Smooth muscle cell (in vitro differentiated cells): Measurements from ENCODE around the gene NOL4L. TPM values are rescaled to one million over a fixed set of nuclear protein-coding genes. Genes with fewer than 3 reads are reported as not detected.

ENCODE experiments used
- DNase-seq: peaks from one replicate; lab custom pipeline; 2025; ENCODE audit not compliant: unreplicated experiment; lab: John Stamatoyannopoulos, UW
- H2AFZ ChIP-seq: fragments of 200-600 bp; sonication (generic); 2 replicates; pipeline ENCODE4 v1.6.0; 2016; ENCODE audit warnings: antibody characterized with exemption, low read depth, mild to moderate bottlenecking
- H3F3A ChIP-seq: fragments of 200-600 bp; sonication (generic); 2 replicates; pipeline ENCODE4 v1.6.0; 2017; ENCODE audit warnings: antibody characterized with exemption, low read depth
- H3K27ac ChIP-seq: fragments of 200-600 bp; sonication (generic); 2 replicates; pipeline ENCODE4 v1.5.1; 2016; ENCODE audit warnings: low read depth, mild to moderate bottlenecking
- H3K27me3 ChIP-seq: fragments of 200-600 bp; sonication (generic); 2 replicates; pipeline ENCODE4 v1.6.1; 2016; ENCODE audit warnings: low read depth, mild to moderate bottlenecking
- H3K36me3 ChIP-seq: fragments of 200-600 bp; sonication (generic); 2 replicates; pipeline ENCODE4 v1.5.1; 2016; ENCODE audit warnings: low read depth
- H3K4me1 ChIP-seq: fragments of 200-600 bp; sonication (generic); 2 replicates; pipeline ENCODE4 v1.5.1; 2016; ENCODE audit warnings: low read depth
- H3K4me2 ChIP-seq: fragments of 200-600 bp; sonication (generic); 2 replicates; pipeline ENCODE4 v1.6.0; 2016; ENCODE audit warnings: mild to moderate bottlenecking
- H3K4me3 ChIP-seq: fragments of 200-600 bp; sonication (generic); 2 replicates; pipeline ENCODE4 v1.5.1; 2016; ENCODE audit warnings: mild to moderate bottlenecking
- H3K79me2 ChIP-seq: fragments of 200-600 bp; sonication (generic); 2 replicates; pipeline ENCODE4 v1.6.0; 2016; ENCODE audit warnings: low read depth, mild to moderate bottlenecking
- H3K9ac ChIP-seq: fragments of 200-600 bp; sonication (generic); 2 replicates; pipeline ENCODE4 v1.6.0; 2016; ENCODE audit warnings: low read depth
- H3K9me3 ChIP-seq: fragments of 200-600 bp; sonication (generic); replicated peaks from 2 replicates; pipeline ENCODE4 v1.5.1; 2016; ENCODE audit warnings: low read depth
- H4K20me1 ChIP-seq: fragments of 200-600 bp; sonication (generic); 2 replicates; pipeline ENCODE4 v1.6.0; 2016; ENCODE audit warnings: low read depth
- CTCF ChIP-seq: fragments of 200-600 bp; sonication (generic); IDR thresholded peaks from 2 replicates; pipeline ENCODE4 v1.5.1; 2017; ENCODE audit warnings: borderline replicate concordance, mild to moderate bottlenecking, antibody characterized with exemption; ENCODE audit not compliant: insufficient read depth, poor library complexity, severe bottlenecking
- WGBS: methylation state at CpG from one replicate; pipeline ENCODE4 v1.1.7; 2016; ENCODE audit warnings: low lambda C conversion rate; 5-methylcytosine and 5-hydroxymethylcytosine counted together
- polyA plus RNA-seq: library from polyadenylated mRNA; unstranded; fragments of >200 nt; fragmentation: Nextera tagmentation; extraction: Ambion mirVana; gene quantifications from 2 replicates; pipeline ENCODE4 v1.2.1, GENCODE V29; 2016
- total RNA-seq: library from RNA; depleted of rRNA; stranded (reverse); fragments of >200 nt; gene quantifications from 2 replicates; pipeline ENCODE4 v1.2.3, GENCODE V29; 2014

The NOL4L gene
- total and polyA plus RNA-seq, 2 experiments from 2014 or later: 26.0 to 26.2 TPM

DNA sequence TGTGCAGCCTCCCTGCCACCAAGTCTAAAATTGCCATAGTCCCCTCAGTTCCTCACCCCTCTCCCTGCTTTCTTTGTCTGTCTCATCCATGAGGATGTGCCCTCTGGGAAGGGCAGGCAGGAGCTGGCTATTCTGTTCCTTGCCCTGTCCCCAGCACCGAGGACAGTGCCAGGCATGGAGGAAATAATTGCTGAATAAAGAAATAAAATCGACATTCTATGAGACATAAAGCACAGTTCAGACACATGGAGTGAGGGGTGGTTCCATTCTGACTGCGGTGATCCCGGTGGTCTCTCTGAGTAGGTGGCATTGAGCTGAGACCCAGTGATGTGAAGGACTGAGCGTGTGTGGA lies 23.5 kb upstream of the NOL4L start:
- no peaks in the 10 kb centered on the region for H3K27me3 ChIP-seq
- TF ChIP-seq CTCF: no peak
- H3K9me3 ChIP-seq: no peaks in the 10 kb centered on the region
- DNase-seq: no peak
- no peaks in the 10 kb centered on the region for H4K20me1 ChIP-seq
- H3K4me2 ChIP-seq: no peak overlapping the region
- H3K9ac ChIP-seq: no peak overlapping the region
- H3K4me1 ChIP-seq: no peaks in the 10 kb centered on the region
- no peaks in the 10 kb centered on the region for H3K79me2 ChIP-seq
- H3F3A ChIP-seq: no peaks in the 10 kb centered on the region
- H3K36me3 ChIP-seq: no peaks in the 10 kb centered on the region
- H3K4me3 ChIP-seq: no peak overlapping the region
- 90% methylated on average over 5 of the region's 5 CpGs for WGBS
- no peak overlapping the region for H2AFZ ChIP-seq
- no peak overlapping the region for H3K27ac ChIP-seq

DNA sequence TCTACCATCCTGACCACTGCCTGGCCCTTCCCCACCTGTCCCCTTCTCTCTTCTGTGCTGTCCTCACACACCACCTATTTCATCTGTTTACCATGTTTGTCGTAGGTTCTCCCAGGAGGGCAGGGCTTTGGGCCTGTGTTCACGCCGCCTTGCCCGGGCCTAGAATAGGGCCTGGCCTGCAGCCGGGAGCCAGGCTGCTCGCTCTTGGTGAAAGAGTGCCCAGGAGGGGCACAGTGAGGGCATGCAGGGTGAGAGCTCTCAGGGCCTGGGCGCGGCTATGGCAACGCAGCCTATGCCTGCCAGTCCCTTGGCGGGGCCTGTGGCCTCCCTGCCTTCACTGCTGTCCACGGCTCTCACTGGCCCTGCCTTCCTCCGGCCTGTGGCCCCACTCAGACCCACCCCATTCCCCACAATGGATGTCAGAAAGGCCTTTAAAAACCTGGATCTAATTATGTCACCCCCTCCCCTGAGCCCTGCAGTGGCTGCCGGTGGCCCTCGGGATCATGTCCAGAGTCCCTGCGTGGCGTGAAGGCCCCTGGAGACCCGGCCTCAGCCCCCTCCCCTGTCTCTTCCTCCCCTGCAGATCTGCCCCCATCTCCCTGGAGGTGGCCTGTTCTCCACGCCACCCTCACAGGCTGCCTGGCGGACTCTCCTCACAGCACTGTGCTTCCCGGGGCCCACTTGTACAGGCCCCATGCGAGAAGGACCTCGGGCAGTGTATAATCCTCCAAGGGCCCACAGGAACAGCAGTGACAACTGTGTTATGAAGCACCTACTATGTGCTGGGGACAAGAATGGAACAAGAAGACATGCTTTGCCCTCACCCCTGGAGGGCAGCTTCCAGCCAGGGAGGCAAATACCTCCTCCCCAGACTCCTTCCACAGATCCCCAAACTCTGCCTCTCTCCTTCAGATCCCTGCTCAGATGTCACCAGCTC lies 22.9 kb upstream of the NOL4L start:
- H3K4me2 ChIP-seq: no peak overlapping the region
- H3K9me3 ChIP-seq: no peaks in the 10 kb centered on the region
- H4K20me1 ChIP-seq: no peaks in the 10 kb centered on the region
- no peaks in the 10 kb centered on the region for H3K36me3 ChIP-seq
- H3K79me2 ChIP-seq: no peaks in the 10 kb centered on the region
- no peak overlapping the region for H3K27ac ChIP-seq
- TF ChIP-seq CTCF: no peak
- H3K27me3 ChIP-seq: no peaks in the 10 kb centered on the region
- H3K4me3 ChIP-seq: no peak overlapping the region
- no peak overlapping the region for H3K9ac ChIP-seq
- no peak overlapping the region for H2AFZ ChIP-seq
- 90% methylated on average over 22 of the region's 22 CpGs for WGBS
- no peaks in the 10 kb centered on the region for H3K4me1 ChIP-seq
- no peaks in the 10 kb centered on the region for H3F3A ChIP-seq
- no peak for DNase-seq

- Histone ChIP-seq H4K20me1 (no peaks in the 10 kb centered on the region), H3K9ac (no peak overlapping the region), H3K4me1 (no peaks in the 10 kb centered on the region), H2AFZ (no peak overlapping the region), H3K36me3 (no peaks in the 10 kb centered on the region), H3K79me2 (no peaks in the 10 kb centered on the region), H3K27me3 (no peaks in the 10 kb centered on the region), H3K4me2 (no peak overlapping the region), H3K27ac (no peak overlapping the region), H3K9me3 (no peaks in the 10 kb centered on the region), H3K4me3 (no peak overlapping the region), H3F3A (no peaks in the 10 kb centered on the region)
- 92% methylated on average over 8 of the region's 8 CpGs for WGBS
- no peak for TF ChIP-seq CTCF
- no peak for DNase-seq
Measured at GRCh38 chr20:32607324-32607723, 22.2 kb upstream of the NOL4L start.

- DNase-seq: no peak
- no peak overlapping the region for H2AFZ ChIP-seq
- no peaks in the 10 kb centered on the region for H4K20me1 ChIP-seq
- no peak overlapping the region for H3K4me2 ChIP-seq
- no peaks in the 10 kb centered on the region for H3K9me3 ChIP-seq
- TF ChIP-seq CTCF: no peak
- no peak overlapping the region for H3K9ac ChIP-seq
- no peaks in the 10 kb centered on the region for H3K79me2 ChIP-seq
- no peak overlapping the region for H3K4me3 ChIP-seq
- no peak overlapping the region for H3K27ac ChIP-seq
- WGBS: 100% methylated on average over 1 of the region's 1 CpG
- H3K36me3 ChIP-seq: no peaks in the 10 kb centered on the region
- no peaks in the 10 kb centered on the region for H3K4me1 ChIP-seq
- H3K27me3 ChIP-seq: no peaks in the 10 kb centered on the region
- H3F3A ChIP-seq: no peaks in the 10 kb centered on the region
Measured at GRCh38 chr20:32606790-32607189, 21.7 kb upstream of the NOL4L start.
